Left lung (tissue), 10 donors: ENCODE data around the gene LIN28A. TPM values are rescaled to one million over a fixed set of nuclear protein-coding genes. Genes with fewer than 3 reads are reported as not detected.
A peak's percentile ranks its signal among the peaks of the same experiment; 100 is the strongest.
"Not testable (repeated sequence)": the region's sequence is repeated elsewhere in the genome, so short reads cannot be mapped to it uniquely, and the experiment has no call there.

Experiments used
- ATAC-seq: fragments of 200-7000 bp; cut with Tn5 transposase; one replicate; pipeline ENCODE4 v1.9.1; 2020; ENCODE audit warnings: moderate library complexity
- DNase-seq, 4 donors: peaks; one replicate each; pipeline ENCODE4 v3.0.0-alpha.2; 2013 to 2020
- H3K27ac ChIP-seq, 2 donors: fragments of 200-600 bp; sonication (generic) in 1 of 2; one replicate each; pipeline versions ENCODE4 v1.5.0 to v1.8.0; 2020 to 2021
- H3K27me3 ChIP-seq, 2 donors: fragments of 200-600 bp; sonication (generic) in 1 of 2; one replicate each; pipeline versions ENCODE4 v1.5.0 to v1.8.0; 2020 to 2021
- H3K36me3 ChIP-seq, 2 donors: fragments of 200-600 bp; sonication (generic) in 1 of 2; one replicate each; pipeline versions ENCODE4 v1.5.0 to v1.8.0; 2020 to 2021
- H3K4me1 ChIP-seq, 2 donors: fragments of 200-600 bp; one replicate each; pipeline ENCODE4 v1.8.0; 2021
- H3K4me3 ChIP-seq, 2 donors: fragments of 200-600 bp; sonication (generic) in 1 of 2; one replicate each; pipeline versions ENCODE4 v1.5.0 to v1.8.0; 2020 to 2021; ENCODE audit warnings: mild to moderate bottlenecking in 1 of 2
- H3K9me3 ChIP-seq, 2 donors: fragments of 200-600 bp; sonication (generic) in 1 of 2; one replicate each; pipeline versions ENCODE4 v1.5.0 to v1.8.0; 2020 to 2021
- CTCF ChIP-seq, 2 donors: fragments of 200-600 bp; sonication (generic) in 1 of 2; IDR thresholded peaks; one replicate each; pipeline versions ENCODE4 v1.5.0 to v1.8.0; 2021; ENCODE audit warnings: antibody characterized with exemption in 2 of 2
- intact Hi-C, 2 donors: fragments of 100-400 bp; cut with DNase I; formaldehyde crosslinking; loops; one replicate each; pipeline versions ENCODE4 v1.11.2 to v1.14.2; 2022
- polyA plus RNA-seq, 6 donors: library from polyadenylated mRNA; unstranded; fragments of 120-200 nt; gene quantifications; one replicate each; pipeline ENCODE4 v1.2.1, GENCODE V29; 2013; ENCODE audit not compliant: insufficient read length in 6 of 6
- total RNA-seq, 2 donors: library from RNA; stranded (reverse); fragmentation: NEBNext Ultra II Directional; extraction: Animal tissue kit (Norgen Biotek cat#: 25700); gene quantifications; one replicate each; pipeline ENCODE4 v1.2.1, GENCODE V29; 2021
- donor health status: DM: no; HTN: yes; CAD: no.
- donor health status: DM: no; HTN: no; CAD: no.

LIN28A gene
- total and polyA plus RNA-seq, 8 donors: 0.06 to 0.11 (median 0.10) TPM; not detected in 2

GRCh38 chr1:26376050-26376449 is 34.6 kb upstream of the LIN28A start:
- no peak overlapping the region for H3K27ac ChIP-seq
- no peak for TF ChIP-seq CTCF (IDR thresholded peaks at IDR 0.05)
- intact Hi-C loops: no loop called here
- peaks cover 0 to 18% of the 10 kb centered on the region in 2 donors for H3K4me1 ChIP-seq
- no peaks in the 10 kb centered on the region for H3K9me3 ChIP-seq
- DNase-seq (no peak), ATAC-seq (no peak)
- H3K4me3 ChIP-seq: no peak overlapping the region
- no peaks in the 10 kb centered on the region for H3K36me3 ChIP-seq
- peaks cover 0 to 5% of the 10 kb centered on the region in 2 donors for H3K27me3 ChIP-seq

- intact Hi-C loops: no loop called here
- peaks cover 0 to 11% of the 10 kb centered on the region in 2 donors for H3K27me3 ChIP-seq
- H3K27ac ChIP-seq: peak overlapping the region; percentile 56 to 57
- H3K36me3 ChIP-seq: no peaks in the 10 kb centered on the region
- ATAC-seq: peak; percentile 86
- H3K9me3 ChIP-seq: no peaks in the 10 kb centered on the region
- H3K4me3 ChIP-seq: no peak overlapping the region
- H3K4me1 ChIP-seq: peaks cover 0 to 18% of the 10 kb centered on the region in 2 donors
- DNase-seq: peak in 1 of 4 donors; percentile 67
- TF ChIP-seq CTCF (IDR thresholded peaks at IDR 0.05): no peak
Observed at GRCh38 chr1:26378088-26378878, 32.3 kb upstream of the LIN28A start.

- no peak for TF ChIP-seq CTCF (IDR thresholded peaks at IDR 0.05)
- no peak overlapping the region for H3K27ac ChIP-seq
- intact Hi-C loops: no loop called here
- H3K36me3 ChIP-seq: no peaks in the 10 kb centered on the region
- H3K9me3 ChIP-seq: no peaks in the 10 kb centered on the region
- no peak overlapping the region for H3K4me3 ChIP-seq
- DNase-seq: no peak
- ATAC-seq: no peak
- peaks cover 0 to 18% of the 10 kb centered on the region in 2 donors for H3K4me1 ChIP-seq
- H3K27me3 ChIP-seq: peaks cover 0 to 11% of the 10 kb centered on the region in 2 donors
Observed at GRCh38 chr1:26378879-26379251, 31.8 kb upstream of the LIN28A start.

- no peaks in the 10 kb centered on the region for H3K36me3 ChIP-seq
- no peak for ATAC-seq
- H3K4me1 ChIP-seq: no peaks in the 10 kb centered on the region
- no peak overlapping the region for H3K4me3 ChIP-seq
- intact Hi-C loops: no loop called here
- DNase-seq: no peak
- H3K9me3 ChIP-seq: no peaks in the 10 kb centered on the region
- peaks cover 0 to 27% of the 10 kb centered on the region in 2 donors for H3K27me3 ChIP-seq
- TF ChIP-seq CTCF (IDR thresholded peaks at IDR 0.05): no peak
- H3K27ac ChIP-seq: no peak overlapping the region
Observed at GRCh38 chr1:26384076-26384475, 26.5 kb upstream of the LIN28A start.

- intact Hi-C loops, H3K4me3 ChIP-seq, ATAC-seq, H3K27ac ChIP-seq, DNase-seq, H3K4me1 ChIP-seq, H3K36me3 ChIP-seq, H3K9me3 ChIP-seq: not testable (repeated sequence)
- peaks cover 0 to 27% of the 10 kb centered on the region in 2 donors for H3K27me3 ChIP-seq
Observed at GRCh38 chr1:26385063-26385462, 25.6 kb upstream of the LIN28A start.
